ENCODE measurements around the gene SORCS2.

SORCS2 gene

GRCh38 chr4:7337196-7338058 lies 145.1 kb downstream of the SORCS2 start:
- Histone ChIP-seq H2AFZ (ENCODE audit: low read depth, low read length) (no peak overlapping the region), H3K9me3 (ENCODE audit: low read length) (no peaks in the 10 kb centered on the region), H3K36me3 (ENCODE audit: insufficient read depth, low read length) (no peaks in the 10 kb centered on the region), H3K4me3 (ENCODE audit: low read length) (no peak overlapping the region), H3K4me1 (ENCODE audit: insufficient read depth, low read length) (no peaks in the 10 kb centered on the region), H3K27me3 (ENCODE audit: insufficient read depth, low read length) (no peaks in the 10 kb centered on the region)

- no peaks in the 10 kb centered on the region for H3K9me3 ChIP-seq (ENCODE audit: low read length)
- no peaks in the 10 kb centered on the region for H3K27me3 ChIP-seq (ENCODE audit: insufficient read depth, low read length)
- no peaks in the 10 kb centered on the region for H3K4me1 ChIP-seq (ENCODE audit: insufficient read depth, low read length)
- no peaks in the 10 kb centered on the region for H3K36me3 ChIP-seq (ENCODE audit: insufficient read depth, low read length)
- H3K4me3 ChIP-seq (ENCODE audit: low read length), result no peak overlapping the region
- no peak overlapping the region for H2AFZ ChIP-seq (ENCODE audit: low read depth, low read length)
Observed at GRCh38 chr4:7338059-7338452, 145.7 kb downstream of the SORCS2 start.

GRCh38 chr4:7338876-7339623 lies 146.7 kb downstream of the SORCS2 start:
- H3K36me3 ChIP-seq (ENCODE audit: insufficient read depth, low read length), result no peaks in the 10 kb centered on the region
- H3K9me3 ChIP-seq (ENCODE audit: low read length), result no peaks in the 10 kb centered on the region
- H3K4me3 ChIP-seq (ENCODE audit: low read length), result no peak overlapping the region
- H2AFZ ChIP-seq (ENCODE audit: low read depth, low read length), result no peak overlapping the region
- H3K4me1 ChIP-seq (ENCODE audit: insufficient read depth, low read length), result no peaks in the 10 kb centered on the region
- no peaks in the 10 kb centered on the region for H3K27me3 ChIP-seq (ENCODE audit: insufficient read depth, low read length)

GRCh38 chr4:7339751-7340552 lies 147.6 kb downstream of the SORCS2 start:
- Histone ChIP-seq H3K27me3 (ENCODE audit: insufficient read depth, low read length) (no peaks in the 10 kb centered on the region), H2AFZ (ENCODE audit: low read depth, low read length) (no peak overlapping the region), H3K4me1 (ENCODE audit: insufficient read depth, low read length) (no peaks in the 10 kb centered on the region), H3K4me3 (ENCODE audit: low read length) (no peak overlapping the region), H3K9me3 (ENCODE audit: low read length) (no peaks in the 10 kb centered on the region), H3K36me3 (ENCODE audit: insufficient read depth, low read length) (no peaks in the 10 kb centered on the region)

GRCh38 chr4:7340553-7341433 lies 148.5 kb downstream of the SORCS2 start:
- Histone ChIP-seq H3K9me3 (ENCODE audit: low read length) (no peaks in the 10 kb centered on the region), H3K4me1 (ENCODE audit: insufficient read depth, low read length) (no peaks in the 10 kb centered on the region), H3K36me3 (ENCODE audit: insufficient read depth, low read length) (no peaks in the 10 kb centered on the region), H2AFZ (ENCODE audit: low read depth, low read length) (no peak overlapping the region), H3K27me3 (ENCODE audit: insufficient read depth, low read length) (no peaks in the 10 kb centered on the region), H3K4me3 (ENCODE audit: low read length) (no peak overlapping the region)

- Histone ChIP-seq H2AFZ (ENCODE audit: low read depth, low read length) (no peak overlapping the region), H3K4me1 (ENCODE audit: insufficient read depth, low read length) (no peaks in the 10 kb centered on the region), H3K27me3 (ENCODE audit: insufficient read depth, low read length) (no peaks in the 10 kb centered on the region), H3K4me3 (ENCODE audit: low read length) (no peak overlapping the region), H3K9me3 (ENCODE audit: low read length) (no peaks in the 10 kb centered on the region), H3K36me3 (ENCODE audit: insufficient read depth, low read length) (no peaks in the 10 kb centered on the region)
Observed at GRCh38 chr4:7341491-7342222, 149.3 kb downstream of the SORCS2 start.

GRCh38 chr4:7342223-7343080 lies 150.1 kb downstream of the SORCS2 start:
- no peaks in the 10 kb centered on the region for H3K4me1 ChIP-seq (ENCODE audit: insufficient read depth, low read length)
- H3K27me3 ChIP-seq (ENCODE audit: insufficient read depth, low read length), result no peaks in the 10 kb centered on the region
- no peak overlapping the region for H3K4me3 ChIP-seq (ENCODE audit: low read length)
- H3K36me3 ChIP-seq (ENCODE audit: insufficient read depth, low read length), result no peaks in the 10 kb centered on the region
- no peak overlapping the region for H2AFZ ChIP-seq (ENCODE audit: low read depth, low read length)
- no peaks in the 10 kb centered on the region for H3K9me3 ChIP-seq (ENCODE audit: low read length)

GRCh38 chr4:7343081-7343655 lies 150.8 kb downstream of the SORCS2 start:
- Histone ChIP-seq H3K27me3 (ENCODE audit: insufficient read depth, low read length) (no peaks in the 10 kb centered on the region), H3K9me3 (ENCODE audit: low read length) (no peaks in the 10 kb centered on the region), H2AFZ (ENCODE audit: low read depth, low read length) (no peak overlapping the region), H3K36me3 (ENCODE audit: insufficient read depth, low read length) (no peaks in the 10 kb centered on the region), H3K4me3 (ENCODE audit: low read length) (no peak overlapping the region), H3K4me1 (ENCODE audit: insufficient read depth, low read length) (no peaks in the 10 kb centered on the region)

GRCh38 chr4:7343950-7344349 lies 151.6 kb downstream of the SORCS2 start:
- Histone ChIP-seq H3K36me3 (ENCODE audit: insufficient read depth, low read length) (no peaks in the 10 kb centered on the region), H2AFZ (ENCODE audit: low read depth, low read length) (no peak overlapping the region), H3K9me3 (ENCODE audit: low read length) (no peaks in the 10 kb centered on the region), H3K4me3 (ENCODE audit: low read length) (no peak overlapping the region), H3K27me3 (ENCODE audit: insufficient read depth, low read length) (no peaks in the 10 kb centered on the region), H3K4me1 (ENCODE audit: insufficient read depth, low read length) (no peaks in the 10 kb centered on the region)

GRCh38 chr4:7344636-7345155 lies 152.4 kb downstream of the SORCS2 start:
- Histone ChIP-seq H3K9me3 (ENCODE audit: low read length) (no peaks in the 10 kb centered on the region), H3K36me3 (ENCODE audit: insufficient read depth, low read length) (no peaks in the 10 kb centered on the region), H3K27me3 (ENCODE audit: insufficient read depth, low read length) (no peaks in the 10 kb centered on the region), H3K4me1 (ENCODE audit: insufficient read depth, low read length) (no peaks in the 10 kb centered on the region), H2AFZ (ENCODE audit: low read depth, low read length) (no peak overlapping the region), H3K4me3 (ENCODE audit: low read length) (no peak overlapping the region)

- Histone ChIP-seq H3K36me3 (ENCODE audit: insufficient read depth, low read length) (no peaks in the 10 kb centered on the region), H2AFZ (ENCODE audit: low read depth, low read length) (no peak overlapping the region), H3K9me3 (ENCODE audit: low read length) (no peaks in the 10 kb centered on the region), H3K4me3 (ENCODE audit: low read length) (no peak overlapping the region), H3K4me1 (ENCODE audit: insufficient read depth, low read length) (no peaks in the 10 kb centered on the region), H3K27me3 (ENCODE audit: insufficient read depth, low read length) (no peaks in the 10 kb centered on the region)
Observed at GRCh38 chr4:7347981-7348380, 155.6 kb downstream of the SORCS2 start.
